WTC11 (cell line): Measurements from ENCODE around the gene RHOBTB3. TPM values are rescaled to one million over a fixed set of nuclear protein-coding genes. Genes with fewer than 3 reads are reported as not detected.

Experiments
- ATAC-seq: fragments of 200-7000 bp; cut with Tn5 transposase; 2 replicates; pipeline ENCODE4 v1.10.0; 2021; ENCODE audit warnings: mild to moderate bottlenecking, moderate library complexity
- CTCF ChIA-PET: fragments of 300-600 bp; sonication (Branson Sonifier 250); formaldehyde crosslinking; loops from one replicate; lab custom pipeline; 2021; ENCODE audit warnings: antibody characterized with exemption; lab: Charles Lee
- POLR2A ChIA-PET: fragments of 350-600 bp; sonication (Branson Sonifier 250); formaldehyde crosslinking; loops from one replicate; lab custom pipeline; 2021; ENCODE audit warnings: antibody characterized with exemption; lab: Charles Lee
- DNase-seq: peaks from one replicate; pipeline ENCODE4 v3.0.0; 2021; ENCODE audit warnings: low spot score
- H3K27ac Mint-ChIP-seq: 2 replicates; pipeline ENCODE4 v1.8.0; 2021; ENCODE audit warnings: mixed read lengths
- H3K27me3 Mint-ChIP-seq: 2 replicates; pipeline ENCODE4 v1.8.0; 2021; ENCODE audit warnings: low read depth, mild to moderate bottlenecking, moderate library complexity, mixed read lengths
- H3K36me3 Mint-ChIP-seq: 2 replicates; pipeline ENCODE4 v1.8.0; 2021; ENCODE audit warnings: mixed read lengths
- H3K4me1 Mint-ChIP-seq: 2 replicates; pipeline ENCODE4 v1.8.0; 2022; ENCODE audit warnings: mixed read lengths
- H3K4me3 Mint-ChIP-seq: 2 replicates; pipeline ENCODE4 v1.8.0; 2021; ENCODE audit warnings: mild to moderate bottlenecking, moderate library complexity, mixed read lengths
- H3K9me3 Mint-ChIP-seq: 2 replicates; pipeline ENCODE4 v1.8.0; 2021; ENCODE audit warnings: mixed read lengths
- CBFB ChIP-seq: sonication (generic); formaldehyde crosslinking; IDR thresholded peaks from 2 replicates; pipeline ENCODE4 v1.8.1; 2022; ENCODE audit warnings: mild to moderate bottlenecking, low read depth, missing genetic modification reagents
- E2F4 ChIP-seq: sonication (generic); formaldehyde crosslinking; IDR thresholded peaks from 2 replicates; pipeline ENCODE4 v1.8.1; 2022; ENCODE audit warnings: low read depth, mild to moderate bottlenecking, moderate library complexity, missing genetic modification reagents, borderline replicate concordance
- ETV6 ChIP-seq: sonication (generic); formaldehyde crosslinking; IDR thresholded peaks from 2 replicates; pipeline ENCODE4 v1.8.1; 2022; ENCODE audit warnings: mild to moderate bottlenecking, missing genetic modification reagents
- FOXP4 ChIP-seq: sonication (generic); formaldehyde crosslinking; IDR thresholded peaks from 2 replicates; pipeline ENCODE4 v1.8.0; 2022; ENCODE audit warnings: mild to moderate bottlenecking, missing genetic modification reagents
- GTF2I ChIP-seq: fragments of 250-450 bp; sonication (Bioruptor Pico); conservative IDR thresholded peaks from 2 replicates; pipeline ENCODE4 v1.4.0; 2021; ENCODE audit warnings: mild to moderate bottlenecking
- KAT7 ChIP-seq: sonication (generic); formaldehyde crosslinking; IDR thresholded peaks from 2 replicates; pipeline ENCODE4 v1.8.1; 2023; ENCODE audit warnings: missing genetic modification reagents, mild to moderate bottlenecking, borderline replicate concordance
- MAX ChIP-seq: sonication (generic); formaldehyde crosslinking; IDR thresholded peaks from 2 replicates; pipeline ENCODE4 v1.8.0; 2022; ENCODE audit warnings: mild to moderate bottlenecking, missing genetic modification reagents
- NR1H2 ChIP-seq: sonication (generic); formaldehyde crosslinking; IDR thresholded peaks from 2 replicates; pipeline ENCODE4 v1.9.0; 2021; ENCODE audit warnings: mild to moderate bottlenecking, moderate library complexity, missing genetic modification reagents
- PRDM15 ChIP-seq: sonication (generic); formaldehyde crosslinking; IDR thresholded peaks from 2 replicates; pipeline ENCODE4 v1.8.0; 2022; ENCODE audit warnings: missing genetic modification reagents
- RELA ChIP-seq: sonication (generic); formaldehyde crosslinking; IDR thresholded peaks from 2 replicates; pipeline ENCODE4 v1.8.1; 2022; ENCODE audit warnings: missing genetic modification reagents, mild to moderate bottlenecking, borderline replicate concordance
- RORB ChIP-seq: fragments of 250-450 bp; sonication (Bioruptor Pico); IDR thresholded peaks from 2 replicates; pipeline ENCODE4 v1.9.0; 2021; ENCODE audit warnings: mild to moderate bottlenecking
- SMAD4 ChIP-seq: sonication (generic); formaldehyde crosslinking; IDR thresholded peaks from 2 replicates; pipeline ENCODE4 v1.8.0; 2022; ENCODE audit warnings: mild to moderate bottlenecking, missing genetic modification reagents
- TP53 ChIP-seq: sonication (generic); formaldehyde crosslinking; IDR thresholded peaks from 2 replicates; pipeline ENCODE4 v1.8.1; 2023; ENCODE audit warnings: mild to moderate bottlenecking, missing genetic modification reagents
- ZBTB21 ChIP-seq: sonication (generic); formaldehyde crosslinking; IDR thresholded peaks from 2 replicates; pipeline ENCODE4 v1.8.1; 2023; ENCODE audit warnings: mild to moderate bottlenecking, missing genetic modification reagents, borderline replicate concordance
- ZNF138 ChIP-seq: sonication (generic); formaldehyde crosslinking; conservative IDR thresholded peaks from 2 replicates; pipeline ENCODE4 v1.8.1; 2022; ENCODE audit warnings: mild to moderate bottlenecking, moderate library complexity, missing genetic modification reagents
- ZNF281 ChIP-seq: sonication (generic); formaldehyde crosslinking; IDR thresholded peaks from 2 replicates; pipeline ENCODE4 v1.8.0; 2023; ENCODE audit warnings: mild to moderate bottlenecking, missing genetic modification reagents
- total RNA-seq: library from RNA; stranded (reverse); gene quantifications from 3 replicates; pipeline ENCODE4 v1.2.3, GENCODE V29; 2021

The RHOBTB3 gene
- total RNA-seq, 1 experiment from 2014 or later, result 13.8 TPM

GRCh38 chr5:95786821-95787418 is 55.8 kb downstream of the RHOBTB3 start:
- Mint-ChIP-seq H3K9me3 (no peaks in the 10 kb centered on the region), H3K36me3 (no peaks in the 10 kb centered on the region), H3K27me3 (no peaks in the 10 kb centered on the region), H3K27ac (no peak overlapping the region), H3K4me1 (no peaks in the 10 kb centered on the region), H3K4me3 (no peak overlapping the region)
- CTCF ChIA-PET, result no interaction called here
- POLR2A ChIA-PET, result no interaction called here
- TF ChIP-seq FOXP4 (CRISPR knock-in tag) (no peak), MAX (CRISPR knock-in tag) (no peak), RORB (CRISPR knock-in tag) (no peak), TP53 (CRISPR knock-in tag) (no peak), ZBTB21 (CRISPR knock-in tag) (no peak), CBFB (CRISPR knock-in tag) (no peak), ETV6 (CRISPR knock-in tag) (no peak)
- ATAC-seq (no peak), DNase-seq (no peak)

- TF ChIP-seq SMAD4 (CRISPR knock-in tag) (no peak), KAT7 (CRISPR knock-in tag) (no peak)
- DNase-seq (no peak), ATAC-seq (no peak)
- POLR2A ChIA-PET, result no interaction called here
- H3K27ac Mint-ChIP-seq, result no peak overlapping the region
- no peaks in the 10 kb centered on the region for H3K9me3 Mint-ChIP-seq
- H3K4me1 Mint-ChIP-seq, result no peaks in the 10 kb centered on the region
- H3K27me3 Mint-ChIP-seq, result no peaks in the 10 kb centered on the region
- CTCF ChIA-PET, result interaction anchor here (1.0 kb wide), 1 partner anchor 8 kb away, joined by 3 read pairs; no protein-coding TSS in a partner anchor
- no peak overlapping the region for H3K4me3 Mint-ChIP-seq
- H3K36me3 Mint-ChIP-seq, result no peaks in the 10 kb centered on the region
Measured at GRCh38 chr5:95788493-95788892, 57.4 kb downstream of the RHOBTB3 start.

GRCh38 chr5:95791751-95792150 is 60.6 kb downstream of the RHOBTB3 start:
- H3K36me3 Mint-ChIP-seq, result no peaks in the 10 kb centered on the region
- no peak for ATAC-seq

More at GRCh38 chr5:95791751-95792150, 60.6 kb downstream of the RHOBTB3 start:
- TF ChIP-seq E2F4, result no peak
- TF ChIP-seq KAT7 (CRISPR knock-in tag), result no peak
- no peak for TF ChIP-seq GTF2I
- no peak for TF ChIP-seq PRDM15 (CRISPR knock-in tag)
- no peak for TF ChIP-seq ZNF138 (CRISPR knock-in tag)
- no peak for TF ChIP-seq ZNF281
- no peak for TF ChIP-seq NR1H2
- TF ChIP-seq RELA, result no peak
- H3K27ac Mint-ChIP-seq, result no peak overlapping the region; the same call in 1 of the 2 replicates
- no peaks in the 10 kb centered on the region for H3K27me3 Mint-ChIP-seq
- POLR2A ChIA-PET, result interaction anchor here (0.7 kb wide), 2 partner anchors 13 to 46 kb away, joined by 3 read pairs; no protein-coding TSS in a partner anchor
- no peak for DNase-seq
- CTCF ChIA-PET, result interaction anchor here (1.9 kb wide), 1 partner anchor 11 kb away, joined by 10 read pairs; no protein-coding TSS in a partner anchor
- no peaks in the 10 kb centered on the region for H3K9me3 Mint-ChIP-seq
- no peaks in the 10 kb centered on the region for H3K4me1 Mint-ChIP-seq
- H3K4me3 Mint-ChIP-seq, result no peak overlapping the region
